SK-N-DZ (cell line): ENCODE data around the gene PRMT6. TPM values are rescaled to one million over a fixed set of nuclear protein-coding genes. Genes with fewer than 3 reads are reported as not detected.
"Not testable (repeated sequence)": the region's sequence is repeated elsewhere in the genome, so short reads cannot be mapped to it uniquely, and the experiment has no call there.

Experiments used
- DNase-seq: peaks from one replicate; pipeline ENCODE4 v3.0.0-alpha.2; 2015; ENCODE audit warnings: low spot score
- polyA plus RNA-seq, 2 experiments: library from polyadenylated mRNA; depleted of rRNA; stranded (reverse); fragments of >200 nt; gene quantifications; 2 replicates each; pipeline ENCODE4 v1.2.3, GENCODE V29; 2014

The PRMT6 gene
- polyA plus RNA-seq (2014; cell fraction: cytosol; rRNA removed): 22.7 and 29.5 TPM in 2 replicates
- polyA plus RNA-seq (2014; cell fraction: nucleus; rRNA removed): 18.3 and 21.0 TPM in 2 replicates

GRCh38 chr1:107056426-107057196, at the start of gene PRMT6:
TSS of gene PRMT6 (plus strand) at chr1:107056674. CDS start at chr1:107056716, 42 bp downstream.
- peak; percentile 88 for DNase-seq

GRCh38 chr1:107009281-107009680, 47.2 kb upstream of the PRMT6 start:
- no peak for DNase-seq

- DNase-seq: no peak
Observed at GRCh38 chr1:107010582-107010981, 45.9 kb upstream of the PRMT6 start.

GRCh38 chr1:107016376-107016978, 40.0 kb upstream of the PRMT6 start:
- no peak for DNase-seq

- no peak for DNase-seq
Observed at GRCh38 chr1:107018445-107018844, 38.0 kb upstream of the PRMT6 start.

- DNase-seq: no peak
Observed at GRCh38 chr1:107019166-107019565, 37.3 kb upstream of the PRMT6 start.

GRCh38 chr1:107038874-107039273, 17.6 kb upstream of the PRMT6 start:
- DNase-seq: not testable (repeated sequence)

GRCh38 chr1:107044310-107045220, 11.9 kb upstream of the PRMT6 start:
- not testable (repeated sequence) for DNase-seq

GRCh38 chr1:107047602-107048001, 8.9 kb upstream of the PRMT6 start:
- no peak for DNase-seq

GRCh38 chr1:107048241-107048640, 8.2 kb upstream of the PRMT6 start:
- DNase-seq: no peak

- no peak for DNase-seq
Observed at GRCh38 chr1:107051266-107051665, 5.2 kb upstream of the PRMT6 start.

GRCh38 chr1:107055919-107056425, 502 bp upstream of the PRMT6 start:
- not testable (repeated sequence) for DNase-seq

GRCh38 chr1:107057197-107058133, 991 bp downstream of the PRMT6 start:
- peak; percentile 68 for DNase-seq

GRCh38 chr1:107058245-107059032, 2.0 kb downstream of the PRMT6 start:
- no peak for DNase-seq

GRCh38 chr1:107061886-107062285, 5.4 kb downstream of the PRMT6 start:
- no peak for DNase-seq

GRCh38 chr1:107073493-107073892, 17.0 kb downstream of the PRMT6 start:
- no peak for DNase-seq

- no peak for DNase-seq
Observed at GRCh38 chr1:107076841-107077240, 20.4 kb downstream of the PRMT6 start.

GRCh38 chr1:107079249-107079648, 22.8 kb downstream of the PRMT6 start:
- DNase-seq: no peak

- DNase-seq: peak; percentile 38
Observed at GRCh38 chr1:107081102-107081501, 24.6 kb downstream of the PRMT6 start.

GRCh38 chr1:107091418-107091817, 34.9 kb downstream of the PRMT6 start:
- no peak for DNase-seq
